OCI-LY1 (cell line): ENCODE measurements around the gene SUPT16H.

ENCODE experiments used
- EZH2 ChIP-seq: fragments of 200-600 bp; sonication (generic), shearing (Covaris generic); IDR thresholded peaks from 2 replicates; pipeline ENCODE4 v1.8.0; 2017; ENCODE audit warnings: borderline replicate concordance, mixed run types, mild to moderate bottlenecking, antibody characterized with exemption, low read length, moderate library complexity, mixed read lengths
- TF ChIP-seq, protein P1 (sequence below): fragments of 200-600 bp; sonication (generic), shearing (Covaris generic); IDR thresholded peaks from 2 replicates; pipeline ENCODE4 v1.5.1; 2017; ENCODE audit warnings: mild to moderate bottlenecking, antibody characterized with exemption, low read length, moderate library complexity, mixed read lengths

DNA sequence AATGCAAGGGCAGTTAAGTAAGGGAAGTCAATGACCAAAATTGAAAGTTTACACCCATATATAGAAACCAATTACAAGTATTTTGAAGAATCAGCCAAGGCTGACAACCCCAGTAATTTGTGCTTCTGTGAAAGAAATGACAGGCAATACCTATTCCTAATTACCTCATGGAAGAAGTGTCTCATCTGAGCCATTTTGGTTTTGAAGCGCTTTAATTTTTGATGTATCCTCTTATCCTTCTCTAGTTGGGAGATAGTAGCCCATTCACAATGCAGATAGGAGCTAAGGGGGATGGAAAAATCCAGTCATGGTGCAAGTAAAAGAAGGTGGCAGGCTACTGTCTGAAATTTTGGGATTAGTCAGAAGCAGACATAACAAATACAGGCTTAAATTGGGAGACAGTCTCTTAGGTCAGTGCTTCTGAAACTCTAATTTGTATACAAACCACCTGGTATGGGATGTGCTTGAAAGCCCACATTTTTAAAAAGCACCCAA is 30.4 kb upstream of the SUPT16H start:
- TF ChIP-seq, protein P1, sequence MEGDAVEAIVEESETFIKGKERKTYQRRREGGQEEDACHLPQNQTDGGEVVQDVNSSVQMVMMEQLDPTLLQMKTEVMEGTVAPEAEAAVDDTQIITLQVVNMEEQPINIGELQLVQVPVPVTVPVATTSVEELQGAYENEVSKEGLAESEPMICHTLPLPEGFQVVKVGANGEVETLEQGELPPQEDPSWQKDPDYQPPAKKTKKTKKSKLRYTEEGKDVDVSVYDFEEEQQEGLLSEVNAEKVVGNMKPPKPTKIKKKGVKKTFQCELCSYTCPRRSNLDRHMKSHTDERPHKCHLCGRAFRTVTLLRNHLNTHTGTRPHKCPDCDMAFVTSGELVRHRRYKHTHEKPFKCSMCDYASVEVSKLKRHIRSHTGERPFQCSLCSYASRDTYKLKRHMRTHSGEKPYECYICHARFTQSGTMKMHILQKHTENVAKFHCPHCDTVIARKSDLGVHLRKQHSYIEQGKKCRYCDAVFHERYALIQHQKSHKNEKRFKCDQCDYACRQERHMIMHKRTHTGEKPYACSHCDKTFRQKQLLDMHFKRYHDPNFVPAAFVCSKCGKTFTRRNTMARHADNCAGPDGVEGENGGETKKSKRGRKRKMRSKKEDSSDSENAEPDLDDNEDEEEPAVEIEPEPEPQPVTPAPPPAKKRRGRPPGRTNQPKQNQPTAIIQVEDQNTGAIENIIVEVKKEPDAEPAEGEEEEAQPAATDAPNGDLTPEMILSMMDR: no peak
- no peak for TF ChIP-seq EZH2
